ENCODE results near the gene PKIG. TPM values are rescaled to one million over a fixed set of nuclear protein-coding genes. Genes with fewer than 3 reads are reported as not detected.

Gene PKIG
- total and polyA plus RNA-seq, 2 experiments from 2014 or later = 47.6 to 51.9 TPM

DNA sequence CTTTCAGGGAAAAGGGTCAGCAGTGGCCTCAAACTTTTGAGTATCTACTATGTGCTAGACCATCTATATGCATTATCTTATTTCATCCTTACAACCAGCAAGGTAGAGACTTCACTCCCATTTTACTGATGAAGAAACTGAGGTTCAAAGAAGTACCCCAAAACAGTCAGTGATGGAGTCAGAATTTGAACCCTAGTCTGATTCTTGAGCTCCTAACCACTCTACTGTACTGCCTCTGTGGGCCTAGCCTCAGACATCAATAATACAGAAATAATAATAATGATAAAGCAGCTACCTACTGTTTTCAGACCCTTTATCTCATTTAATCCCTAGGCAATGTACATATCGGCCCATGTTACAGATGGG lies 60.8 kb downstream of the PKIG start:
- no peaks in the 10 kb centered on the region for H3K27me3 ChIP-seq
- no peak overlapping the region for H2AFZ ChIP-seq
- TF ChIP-seq, protein P1, sequence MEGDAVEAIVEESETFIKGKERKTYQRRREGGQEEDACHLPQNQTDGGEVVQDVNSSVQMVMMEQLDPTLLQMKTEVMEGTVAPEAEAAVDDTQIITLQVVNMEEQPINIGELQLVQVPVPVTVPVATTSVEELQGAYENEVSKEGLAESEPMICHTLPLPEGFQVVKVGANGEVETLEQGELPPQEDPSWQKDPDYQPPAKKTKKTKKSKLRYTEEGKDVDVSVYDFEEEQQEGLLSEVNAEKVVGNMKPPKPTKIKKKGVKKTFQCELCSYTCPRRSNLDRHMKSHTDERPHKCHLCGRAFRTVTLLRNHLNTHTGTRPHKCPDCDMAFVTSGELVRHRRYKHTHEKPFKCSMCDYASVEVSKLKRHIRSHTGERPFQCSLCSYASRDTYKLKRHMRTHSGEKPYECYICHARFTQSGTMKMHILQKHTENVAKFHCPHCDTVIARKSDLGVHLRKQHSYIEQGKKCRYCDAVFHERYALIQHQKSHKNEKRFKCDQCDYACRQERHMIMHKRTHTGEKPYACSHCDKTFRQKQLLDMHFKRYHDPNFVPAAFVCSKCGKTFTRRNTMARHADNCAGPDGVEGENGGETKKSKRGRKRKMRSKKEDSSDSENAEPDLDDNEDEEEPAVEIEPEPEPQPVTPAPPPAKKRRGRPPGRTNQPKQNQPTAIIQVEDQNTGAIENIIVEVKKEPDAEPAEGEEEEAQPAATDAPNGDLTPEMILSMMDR (IDR thresholded peaks at IDR 0.05; ENCODE audit: poor library complexity) = no peak
- H3K4me3 ChIP-seq = no peak overlapping the region
- no peaks in the 10 kb centered on the region for H3K36me3 ChIP-seq (replicated peaks; ENCODE audit: insufficient read depth, low read depth)
- no peaks in the 10 kb centered on the region for H3K79me2 ChIP-seq
- peaks cover 20% of the 10 kb centered on the region for H3K4me1 ChIP-seq (ENCODE audit: insufficient read depth)
- H3K9me3 ChIP-seq (ENCODE audit: low read depth) = no peaks in the 10 kb centered on the region
- 74% methylated on average over 1 of the region's 1 CpG for WGBS (ENCODE audit: low lambda C conversion rate, missing lambda C conversion rate)
- peak overlapping the region; percentile 64 for H3K4me2 ChIP-seq
- H3K27ac ChIP-seq = peak overlapping the region; percentile 81
- H4K20me1 ChIP-seq (ENCODE audit: insufficient read depth, poor library complexity, severe bottlenecking) = no peaks in the 10 kb centered on the region
- H3K9me2 ChIP-seq (replicated peaks; ENCODE audit: insufficient read depth) = no peaks in the 10 kb centered on the region
- DNase-seq (ENCODE audit: low spot score) = no peak

DNA sequence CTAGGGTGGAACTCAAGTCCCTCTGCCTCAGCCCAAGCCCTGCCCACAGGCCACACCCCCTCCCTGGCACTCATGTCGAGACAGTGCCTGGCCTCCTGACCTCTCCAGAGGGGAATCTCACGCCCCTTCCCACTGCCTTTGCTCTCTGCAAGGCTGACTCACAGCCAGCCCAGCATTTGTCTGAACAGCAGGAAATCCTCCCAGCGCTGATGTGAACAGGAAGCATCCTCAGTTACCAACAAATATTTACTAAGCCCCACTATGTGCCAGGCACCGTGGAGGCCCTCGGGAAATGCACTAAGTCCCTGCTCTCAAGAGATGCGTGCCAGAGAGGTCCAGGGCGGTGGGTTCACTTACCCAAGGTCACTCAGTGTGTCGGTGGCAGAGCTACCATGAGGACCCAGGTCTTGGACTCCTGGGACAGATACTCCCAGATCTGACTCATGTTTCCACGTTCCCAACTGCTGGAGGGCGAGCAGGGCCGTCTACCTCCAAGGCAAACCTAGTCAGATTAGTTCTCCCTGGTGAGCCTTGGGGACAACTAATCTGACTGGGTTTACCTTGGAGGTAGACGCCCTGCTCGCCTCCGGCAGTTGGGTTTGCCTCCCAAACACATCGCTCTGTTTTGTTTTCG lies 61.3 kb downstream of the PKIG start:
- H3K4me1 ChIP-seq (ENCODE audit: insufficient read depth) = peaks cover 20% of the 10 kb centered on the region
- peak; percentile 77 for DNase-seq (ENCODE audit: low spot score)
- no peak overlapping the region for H3K4me3 ChIP-seq
- TF ChIP-seq EZH2 (IDR thresholded peaks at IDR 0.05; ENCODE audit: borderline replicate concordance) = no peak
- no peak for TF ChIP-seq EZH2phosphoT487 (IDR thresholded peaks at IDR 0.05; ENCODE audit: low read depth, severe bottlenecking, unreplicated experiment)
- TF ChIP-seq, protein P1 (IDR thresholded peaks at IDR 0.05; ENCODE audit: poor library complexity) = no peak
- no peaks in the 10 kb centered on the region for H3K9me2 ChIP-seq (replicated peaks; ENCODE audit: insufficient read depth)
- H3K27ac ChIP-seq = peak overlapping the region; percentile 81
- no peaks in the 10 kb centered on the region for H3K36me3 ChIP-seq (replicated peaks; ENCODE audit: insufficient read depth, low read depth)
- H3K4me2 ChIP-seq = peak overlapping the region; percentile 64
- H4K20me1 ChIP-seq (ENCODE audit: insufficient read depth, poor library complexity, severe bottlenecking) = no peaks in the 10 kb centered on the region
- no peak overlapping the region for H2AFZ ChIP-seq
- 49% methylated on average over 16 of the region's 16 CpGs for WGBS (ENCODE audit: low lambda C conversion rate, missing lambda C conversion rate)
- H3K79me2 ChIP-seq = no peaks in the 10 kb centered on the region
- H3K27me3 ChIP-seq = no peaks in the 10 kb centered on the region
- no peaks in the 10 kb centered on the region for H3K9me3 ChIP-seq (ENCODE audit: low read depth)

DNA sequence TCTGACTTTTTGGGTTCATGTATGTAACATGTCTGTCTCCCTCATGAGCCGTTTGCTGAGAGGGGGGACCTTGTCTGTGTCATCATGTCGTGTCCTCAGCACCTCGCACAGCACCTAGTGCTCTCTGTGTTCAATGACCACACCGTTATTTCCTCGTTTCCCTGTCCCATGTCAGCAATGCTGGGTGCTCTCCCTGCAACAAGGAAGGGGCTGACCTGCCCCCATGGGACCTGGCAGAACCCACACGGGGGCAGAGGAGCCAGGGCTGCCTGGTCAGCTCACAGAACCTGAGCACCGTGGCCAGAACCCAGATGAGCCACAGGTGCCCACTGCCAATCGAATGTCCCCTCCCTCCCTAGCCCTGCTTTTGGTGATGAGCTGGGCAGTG lies 61.8 kb downstream of the PKIG start:
- Histone ChIP-seq H2AFZ (no peak overlapping the region), H3K4me2 (no peak overlapping the region), H3K27ac (peak overlapping the region; percentile 81), H3K4me3 (no peak overlapping the region), H3K9me3 (ENCODE audit: low read depth) (no peaks in the 10 kb centered on the region), H3K36me3 (replicated peaks; ENCODE audit: insufficient read depth, low read depth) (no peaks in the 10 kb centered on the region), H3K79me2 (no peaks in the 10 kb centered on the region), H4K20me1 (ENCODE audit: insufficient read depth, poor library complexity, severe bottlenecking) (no peaks in the 10 kb centered on the region), H3K27me3 (no peaks in the 10 kb centered on the region), H3K9me2 (replicated peaks; ENCODE audit: insufficient read depth) (no peaks in the 10 kb centered on the region), H3K4me1 (ENCODE audit: insufficient read depth) (peaks cover 20% of the 10 kb centered on the region)
- 89% methylated on average over 7 of the region's 8 CpGs for WGBS (ENCODE audit: low lambda C conversion rate, missing lambda C conversion rate)
- TF ChIP-seq EZH2phosphoT487 (IDR thresholded peaks at IDR 0.05; ENCODE audit: low read depth, severe bottlenecking, unreplicated experiment) (no peak), EZH2 (IDR thresholded peaks at IDR 0.05; ENCODE audit: borderline replicate concordance) (no peak)
- TF ChIP-seq, protein P1 (IDR thresholded peaks at IDR 0.05; ENCODE audit: poor library complexity) = no peak
- DNase-seq (ENCODE audit: low spot score) = no peak
